HEK293 (cell line): ENCODE data around the gene ZNF469.

Experiments used
- CTCF ChIA-PET: fragments of 350-600 bp; formaldehyde crosslinking; extraction: SDS; loops from one replicate; lab custom pipeline; 2021; ENCODE audit warnings: antibody characterized with exemption; lab: Yijun Ruan, JAX
- POLR2A ChIA-PET: fragments of 300-600 bp; formaldehyde crosslinking; extraction: SDS; loops from one replicate; lab custom pipeline; 2020; ENCODE audit warnings: antibody characterized with exemption, inconsistent platforms; lab: Yijun Ruan, JAX
- H3K27ac ChIP-seq: fragments of 200-500 bp; sonication (Bioruptor generic); 2 replicates; pipeline ENCODE4 v1.5.1; 2014; ENCODE audit warnings: low read depth, low read length, control low read depth, inconsistent platforms; ENCODE audit errors: extremely low read depth
- H3K36me3 ChIP-seq, 2 experiments: fragments of 200-500 bp in 1 of 2; sonication (Bioruptor generic) in 1 of 2; 1 replicate in 1 of 2; 2 replicates in 1 of 2; pipeline ENCODE4 v1.5.1; 2014 to 2017; ENCODE audit warnings: inconsistent platforms in 2 of 2, low read length in 2 of 2; ENCODE audit not compliant: control insufficient read depth in 2 of 2, insufficient read depth in 1 of 2
- H3K4me1 ChIP-seq: fragments of 200-500 bp; sonication (Bioruptor generic); 2 replicates; pipeline ENCODE4 v1.5.1; 2014; ENCODE audit warnings: mild to moderate bottlenecking, low read length, inconsistent platforms; ENCODE audit not compliant: control insufficient read depth, insufficient read depth
- H3K4me3 ChIP-seq: 2 replicates; pipeline ENCODE4 v1.5.1; 2011; ENCODE audit warnings: low read depth, mild to moderate bottlenecking, control low read depth, low read length, moderate library complexity
- H3K9me3 ChIP-seq: fragments of 200-500 bp; sonication (Bioruptor generic); 2 replicates; pipeline ENCODE4 v1.5.1; 2014; ENCODE audit warnings: low read depth, low read length, inconsistent platforms; ENCODE audit not compliant: control insufficient read depth, insufficient read depth
- SCRT2 ChIP-seq: fragments of 450-650 bp; formaldehyde crosslinking; IDR thresholded peaks from 2 replicates; pipeline ENCODE4 v1.5.1; 2016; ENCODE audit warnings: missing biosample characterization, missing genetic modification characterization
- ZNF146 ChIP-seq: fragments of 450-650 bp; formaldehyde crosslinking; IDR thresholded peaks from 2 replicates; pipeline ENCODE4 v1.5.1; 2016; ENCODE audit warnings: missing biosample characterization, missing genetic modification characterization
- ZNF157 ChIP-seq: fragments of 450-650 bp; formaldehyde crosslinking; IDR thresholded peaks from 2 replicates; pipeline ENCODE4 v1.5.1; 2016; ENCODE audit warnings: missing biosample characterization, missing genetic modification characterization
- ZNF292 ChIP-seq: fragments of 450-650 bp; formaldehyde crosslinking; IDR thresholded peaks from 2 replicates; pipeline ENCODE4 v1.5.1; 2016; ENCODE audit warnings: low read depth, missing biosample characterization, missing genetic modification characterization, borderline replicate concordance
- ZNF404 ChIP-seq: fragments of 450-650 bp; formaldehyde crosslinking; IDR thresholded peaks from 2 replicates; pipeline ENCODE4 v1.5.1; 2017; ENCODE audit warnings: missing biosample characterization, missing genetic modification characterization
- ZNF571 ChIP-seq: fragments of 450-650 bp; formaldehyde crosslinking; IDR thresholded peaks from 2 replicates; pipeline ENCODE4 v1.5.0; 2017; ENCODE audit warnings: missing biosample characterization, missing genetic modification characterization
- ZNF585B ChIP-seq: fragments of 450-650 bp; formaldehyde crosslinking; IDR thresholded peaks from 2 replicates; pipeline ENCODE4 v1.5.1; 2016; ENCODE audit warnings: missing biosample characterization, missing genetic modification characterization
- ZNF610 ChIP-seq: fragments of 450-650 bp; formaldehyde crosslinking; IDR thresholded peaks from 2 replicates; pipeline ENCODE4 v1.5.1; 2016; ENCODE audit warnings: missing biosample characterization, missing genetic modification characterization, borderline replicate concordance
- ZNF707 ChIP-seq: fragments of 450-650 bp; formaldehyde crosslinking; IDR thresholded peaks from 2 replicates; pipeline ENCODE4 v1.5.1; 2016; ENCODE audit warnings: missing biosample characterization, missing genetic modification characterization
- ZNF843 ChIP-seq: fragments of 450-650 bp; formaldehyde crosslinking; IDR thresholded peaks from 2 replicates; pipeline ENCODE4 v1.5.1; 2016; ENCODE audit warnings: missing biosample characterization, missing genetic modification characterization
- ZSCAN16 ChIP-seq: fragments of 450-650 bp; formaldehyde crosslinking; IDR thresholded peaks from 2 replicates; pipeline ENCODE4 v1.5.1; 2016; ENCODE audit warnings: missing biosample characterization, missing genetic modification characterization
- TF ChIP-seq, protein P1 (sequence below): fragments of 450-650 bp; IDR thresholded peaks from 2 replicates; pipeline ENCODE4 v1.5.1; 2018; ENCODE audit warnings: missing biosample characterization, mild to moderate bottlenecking, missing genetic modification characterization
- TF ChIP-seq, protein P2 (sequence below): fragments of 450-650 bp; formaldehyde crosslinking; IDR thresholded peaks from 2 replicates; pipeline ENCODE4 v1.5.1; 2016; ENCODE audit warnings: missing biosample characterization, missing genetic modification characterization
- TF ChIP-seq, protein P3 (sequence below): fragments of 450-650 bp; formaldehyde crosslinking; IDR thresholded peaks from 2 replicates; pipeline ENCODE4 v1.5.0; 2017; ENCODE audit warnings: missing biosample characterization, missing genetic modification characterization, borderline replicate concordance
- TF ChIP-seq, protein P4 (sequence below): fragments of 450-650 bp; formaldehyde crosslinking; IDR thresholded peaks from 2 replicates; pipeline ENCODE4 v1.5.1; 2016; ENCODE audit warnings: missing biosample characterization, missing genetic modification characterization
- TF ChIP-seq, protein P5 (sequence below): fragments of 450-650 bp; formaldehyde crosslinking; conservative IDR thresholded peaks from 2 replicates; pipeline ENCODE4 v1.5.1; 2016; ENCODE audit warnings: low read depth, missing biosample characterization, missing genetic modification characterization
- TF ChIP-seq, protein P6 (sequence below): fragments of 450-650 bp; formaldehyde crosslinking; IDR thresholded peaks from 2 replicates; pipeline ENCODE4 v1.5.1; 2017; ENCODE audit warnings: missing biosample characterization, missing genetic modification characterization

The ZNF469 gene

DNA sequence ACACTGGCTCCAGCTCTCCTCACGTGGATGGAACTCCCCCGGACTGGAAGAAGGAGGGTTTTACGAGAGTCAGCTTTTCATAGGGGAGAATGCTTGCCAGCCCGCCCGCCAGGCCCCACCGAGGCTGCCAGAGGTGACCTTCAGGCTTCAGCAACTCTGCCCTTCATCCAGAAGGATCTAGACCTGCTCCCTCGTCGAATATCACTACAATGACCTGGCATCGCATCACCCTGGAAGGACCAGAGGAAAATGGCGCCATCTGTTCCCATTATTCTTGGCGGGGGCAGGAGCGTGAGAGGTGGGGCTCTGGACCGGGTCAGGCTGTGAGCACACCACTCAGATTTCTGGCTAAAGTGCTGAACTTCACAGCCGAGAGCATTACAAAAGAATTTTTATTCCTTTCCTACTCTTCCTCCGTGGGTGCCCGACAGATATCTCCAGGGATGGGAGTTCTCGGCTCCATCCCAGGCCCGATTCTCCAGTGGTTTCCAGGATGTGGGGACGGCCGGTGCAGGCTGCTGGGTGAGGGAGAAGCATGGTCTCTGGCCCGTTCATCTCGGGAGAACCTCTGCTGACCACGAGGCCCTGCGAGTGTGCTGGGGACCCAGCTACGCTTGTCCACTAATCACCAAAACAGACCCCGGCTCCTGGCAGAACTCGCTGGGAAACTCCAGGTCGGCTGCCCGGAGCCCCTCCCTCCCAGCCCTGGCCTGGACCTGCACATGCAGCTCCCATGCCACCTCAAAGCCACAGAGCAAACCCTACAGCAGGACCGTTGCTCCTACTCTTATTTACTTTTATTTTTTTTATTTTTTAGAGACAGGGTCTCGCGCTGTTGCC lies 36.8 kb upstream of the ZNF469 start (continued):
- TF ChIP-seq, protein P1, sequence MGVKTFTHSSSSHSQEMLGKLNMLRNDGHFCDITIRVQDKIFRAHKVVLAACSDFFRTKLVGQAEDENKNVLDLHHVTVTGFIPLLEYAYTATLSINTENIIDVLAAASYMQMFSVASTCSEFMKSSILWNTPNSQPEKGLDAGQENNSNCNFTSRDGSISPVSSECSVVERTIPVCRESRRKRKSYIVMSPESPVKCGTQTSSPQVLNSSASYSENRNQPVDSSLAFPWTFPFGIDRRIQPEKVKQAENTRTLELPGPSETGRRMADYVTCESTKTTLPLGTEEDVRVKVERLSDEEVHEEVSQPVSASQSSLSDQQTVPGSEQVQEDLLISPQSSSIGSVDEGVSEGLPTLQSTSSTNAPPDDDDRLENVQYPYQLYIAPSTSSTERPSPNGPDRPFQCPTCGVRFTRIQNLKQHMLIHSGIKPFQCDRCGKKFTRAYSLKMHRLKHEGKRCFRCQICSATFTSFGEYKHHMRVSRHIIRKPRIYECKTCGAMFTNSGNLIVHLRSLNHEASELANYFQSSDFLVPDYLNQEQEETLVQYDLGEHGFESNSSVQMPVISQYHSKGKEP = no peak
- TF ChIP-seq ZNF585B = no peak
- TF ChIP-seq ZNF292 (tag by site-specific recombination) = no peak
- TF ChIP-seq, protein P2, sequence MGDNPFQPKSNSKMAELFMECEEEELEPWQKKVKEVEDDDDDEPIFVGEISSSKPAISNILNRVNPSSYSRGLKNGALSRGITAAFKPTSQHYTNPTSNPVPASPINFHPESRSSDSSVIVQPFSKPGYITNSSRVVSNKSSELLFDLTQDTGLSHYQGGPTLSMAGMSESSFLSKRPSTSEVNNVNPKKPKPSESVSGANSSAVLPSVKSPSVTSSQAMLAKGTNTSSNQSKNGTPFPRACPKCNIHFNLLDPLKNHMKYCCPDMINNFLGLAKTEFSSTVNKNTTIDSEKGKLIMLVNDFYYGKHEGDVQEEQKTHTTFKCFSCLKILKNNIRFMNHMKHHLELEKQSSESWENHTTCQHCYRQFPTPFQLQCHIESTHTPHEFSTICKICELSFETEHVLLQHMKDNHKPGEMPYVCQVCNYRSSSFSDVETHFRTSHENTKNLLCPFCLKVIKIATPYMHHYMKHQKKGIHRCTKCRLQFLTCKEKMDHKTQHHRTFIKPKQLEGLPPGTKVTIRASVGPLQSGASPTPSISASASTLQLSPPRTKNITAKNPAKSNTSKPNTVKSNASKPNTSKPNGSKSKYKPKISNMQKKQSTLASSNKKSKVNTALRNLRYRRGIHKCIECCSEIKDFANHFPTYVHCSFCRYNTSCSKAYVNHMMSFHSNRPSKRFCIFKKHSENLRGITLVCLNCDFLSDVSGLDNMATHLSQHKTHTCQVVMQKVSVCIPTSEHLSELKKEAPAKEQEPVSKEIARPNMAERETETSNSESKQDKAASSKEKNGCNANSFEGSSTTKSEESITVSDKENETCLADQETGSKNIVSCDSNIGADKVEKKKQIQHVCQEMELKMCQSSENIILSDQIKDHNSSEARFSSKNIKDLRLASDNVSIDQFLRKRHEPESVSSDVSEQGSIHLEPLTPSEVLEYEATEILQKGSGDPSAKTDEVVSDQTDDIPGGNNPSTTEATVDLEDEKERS (tag by site-specific recombination) = no peak
- no peak for TF ChIP-seq ZNF571 (tag by site-specific recombination)
- TF ChIP-seq, protein P3, sequence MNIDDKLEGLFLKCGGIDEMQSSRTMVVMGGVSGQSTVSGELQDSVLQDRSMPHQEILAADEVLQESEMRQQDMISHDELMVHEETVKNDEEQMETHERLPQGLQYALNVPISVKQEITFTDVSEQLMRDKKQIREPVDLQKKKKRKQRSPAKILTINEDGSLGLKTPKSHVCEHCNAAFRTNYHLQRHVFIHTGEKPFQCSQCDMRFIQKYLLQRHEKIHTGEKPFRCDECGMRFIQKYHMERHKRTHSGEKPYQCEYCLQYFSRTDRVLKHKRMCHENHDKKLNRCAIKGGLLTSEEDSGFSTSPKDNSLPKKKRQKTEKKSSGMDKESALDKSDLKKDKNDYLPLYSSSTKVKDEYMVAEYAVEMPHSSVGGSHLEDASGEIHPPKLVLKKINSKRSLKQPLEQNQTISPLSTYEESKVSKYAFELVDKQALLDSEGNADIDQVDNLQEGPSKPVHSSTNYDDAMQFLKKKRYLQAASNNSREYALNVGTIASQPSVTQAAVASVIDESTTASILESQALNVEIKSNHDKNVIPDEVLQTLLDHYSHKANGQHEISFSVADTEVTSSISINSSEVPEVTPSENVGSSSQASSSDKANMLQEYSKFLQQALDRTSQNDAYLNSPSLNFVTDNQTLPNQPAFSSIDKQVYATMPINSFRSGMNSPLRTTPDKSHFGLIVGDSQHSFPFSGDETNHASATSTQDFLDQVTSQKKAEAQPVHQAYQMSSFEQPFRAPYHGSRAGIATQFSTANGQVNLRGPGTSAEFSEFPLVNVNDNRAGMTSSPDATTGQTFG = no peak
- TF ChIP-seq ZNF404 (tag by site-specific recombination) = no peak
- no peak for TF ChIP-seq ZNF610 (tag by site-specific recombination)
- no peak for TF ChIP-seq SCRT2

DNA sequence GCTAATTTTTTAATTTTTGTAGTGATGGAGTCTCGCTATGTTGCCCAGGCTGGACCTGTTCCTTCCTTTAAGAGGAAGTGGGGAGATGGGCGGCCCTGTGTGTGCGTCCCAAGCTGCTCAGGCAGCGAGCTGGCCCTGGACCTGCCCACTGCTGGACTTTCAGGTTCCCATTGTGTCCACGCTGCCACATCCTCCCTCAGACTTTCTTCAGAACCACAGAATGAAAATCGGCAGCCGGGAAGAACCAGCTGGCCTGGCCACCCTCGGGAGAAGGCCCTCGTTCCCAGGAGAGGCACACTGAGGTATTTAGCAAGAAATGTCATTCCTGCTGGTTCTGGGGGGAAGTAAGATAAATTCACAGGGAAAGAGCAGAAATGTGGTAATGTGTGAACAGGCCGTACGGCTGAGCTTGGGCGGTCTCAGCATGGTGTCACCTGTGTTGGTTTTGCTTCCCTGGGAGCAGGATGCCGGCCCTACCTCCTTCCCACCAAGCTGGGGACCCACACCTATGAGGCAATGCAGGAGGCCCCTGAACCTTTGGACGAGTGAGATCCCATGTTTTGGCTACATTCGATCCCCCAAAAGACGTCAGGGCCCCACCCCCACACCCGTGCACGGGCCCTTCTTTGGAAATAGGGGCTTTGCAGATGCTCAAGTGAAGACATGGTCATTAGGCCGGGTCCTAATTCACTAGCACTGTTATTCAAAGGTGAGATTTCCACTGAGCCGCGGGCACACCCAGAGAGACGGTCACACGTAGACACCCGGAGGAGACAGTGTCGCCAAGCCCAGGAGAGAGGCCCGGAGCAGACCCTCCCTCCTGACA lies 35.9 kb upstream of the ZNF469 start:
- Histone ChIP-seq H3K27ac (no peak overlapping the region), H3K4me3 (no peak overlapping the region), H3K9me3 (no peaks in the 10 kb centered on the region), H3K4me1 (no peaks in the 10 kb centered on the region), H3K36me3 (no peaks in the 10 kb centered on the region)
- CTCF ChIA-PET = no interaction called here
- POLR2A ChIA-PET = no interaction called here
- no peak for TF ChIP-seq ZNF157 (tag by site-specific recombination)
- TF ChIP-seq, protein P4, sequence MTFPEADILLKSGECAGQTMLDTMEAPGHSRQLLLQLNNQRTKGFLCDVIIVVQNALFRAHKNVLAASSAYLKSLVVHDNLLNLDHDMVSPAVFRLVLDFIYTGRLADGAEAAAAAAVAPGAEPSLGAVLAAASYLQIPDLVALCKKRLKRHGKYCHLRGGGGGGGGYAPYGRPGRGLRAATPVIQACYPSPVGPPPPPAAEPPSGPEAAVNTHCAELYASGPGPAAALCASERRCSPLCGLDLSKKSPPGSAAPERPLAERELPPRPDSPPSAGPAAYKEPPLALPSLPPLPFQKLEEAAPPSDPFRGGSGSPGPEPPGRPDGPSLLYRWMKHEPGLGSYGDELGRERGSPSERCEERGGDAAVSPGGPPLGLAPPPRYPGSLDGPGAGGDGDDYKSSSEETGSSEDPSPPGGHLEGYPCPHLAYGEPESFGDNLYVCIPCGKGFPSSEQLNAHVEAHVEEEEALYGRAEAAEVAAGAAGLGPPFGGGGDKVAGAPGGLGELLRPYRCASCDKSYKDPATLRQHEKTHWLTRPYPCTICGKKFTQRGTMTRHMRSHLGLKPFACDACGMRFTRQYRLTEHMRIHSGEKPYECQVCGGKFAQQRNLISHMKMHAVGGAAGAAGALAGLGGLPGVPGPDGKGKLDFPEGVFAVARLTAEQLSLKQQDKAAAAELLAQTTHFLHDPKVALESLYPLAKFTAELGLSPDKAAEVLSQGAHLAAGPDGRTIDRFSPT (tag by site-specific recombination) = no peak
- no peak for TF ChIP-seq ZNF146 (tag by site-specific recombination)
- TF ChIP-seq ZSCAN16 (tag by site-specific recombination) = no peak
- no peak for TF ChIP-seq ZNF843 (tag by site-specific recombination)
- TF ChIP-seq, protein P5, sequence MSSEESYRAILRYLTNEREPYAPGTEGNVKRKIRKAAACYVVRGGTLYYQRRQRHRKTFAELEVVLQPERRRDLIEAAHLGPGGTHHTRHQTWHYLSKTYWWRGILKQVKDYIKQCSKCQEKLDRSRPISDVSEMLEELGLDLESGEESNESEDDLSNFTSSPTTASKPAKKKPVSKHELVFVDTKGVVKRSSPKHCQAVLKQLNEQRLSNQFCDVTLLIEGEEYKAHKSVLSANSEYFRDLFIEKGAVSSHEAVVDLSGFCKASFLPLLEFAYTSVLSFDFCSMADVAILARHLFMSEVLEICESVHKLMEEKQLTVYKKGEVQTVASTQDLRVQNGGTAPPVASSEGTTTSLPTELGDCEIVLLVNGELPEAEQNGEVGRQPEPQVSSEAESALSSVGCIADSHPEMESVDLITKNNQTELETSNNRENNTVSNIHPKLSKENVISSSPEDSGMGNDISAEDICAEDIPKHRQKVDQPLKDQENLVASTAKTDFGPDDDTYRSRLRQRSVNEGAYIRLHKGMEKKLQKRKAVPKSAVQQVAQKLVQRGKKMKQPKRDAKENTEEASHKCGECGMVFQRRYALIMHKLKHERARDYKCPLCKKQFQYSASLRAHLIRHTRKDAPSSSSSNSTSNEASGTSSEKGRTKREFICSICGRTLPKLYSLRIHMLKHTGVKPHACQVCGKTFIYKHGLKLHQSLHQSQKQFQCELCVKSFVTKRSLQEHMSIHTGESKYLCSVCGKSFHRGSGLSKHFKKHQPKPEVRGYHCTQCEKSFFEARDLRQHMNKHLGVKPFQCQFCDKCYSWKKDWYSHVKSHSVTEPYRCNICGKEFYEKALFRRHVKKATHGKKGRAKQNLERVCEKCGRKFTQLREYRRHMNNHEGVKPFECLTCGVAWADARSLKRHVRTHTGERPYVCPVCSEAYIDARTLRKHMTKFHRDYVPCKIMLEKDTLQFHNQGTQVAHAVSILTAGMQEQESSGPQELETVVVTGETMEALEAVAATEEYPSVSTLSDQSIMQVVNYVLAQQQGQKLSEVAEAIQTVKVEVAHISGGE (tag by site-specific recombination) = no peak
- no peak for TF ChIP-seq ZNF707
- TF ChIP-seq, protein P6, sequence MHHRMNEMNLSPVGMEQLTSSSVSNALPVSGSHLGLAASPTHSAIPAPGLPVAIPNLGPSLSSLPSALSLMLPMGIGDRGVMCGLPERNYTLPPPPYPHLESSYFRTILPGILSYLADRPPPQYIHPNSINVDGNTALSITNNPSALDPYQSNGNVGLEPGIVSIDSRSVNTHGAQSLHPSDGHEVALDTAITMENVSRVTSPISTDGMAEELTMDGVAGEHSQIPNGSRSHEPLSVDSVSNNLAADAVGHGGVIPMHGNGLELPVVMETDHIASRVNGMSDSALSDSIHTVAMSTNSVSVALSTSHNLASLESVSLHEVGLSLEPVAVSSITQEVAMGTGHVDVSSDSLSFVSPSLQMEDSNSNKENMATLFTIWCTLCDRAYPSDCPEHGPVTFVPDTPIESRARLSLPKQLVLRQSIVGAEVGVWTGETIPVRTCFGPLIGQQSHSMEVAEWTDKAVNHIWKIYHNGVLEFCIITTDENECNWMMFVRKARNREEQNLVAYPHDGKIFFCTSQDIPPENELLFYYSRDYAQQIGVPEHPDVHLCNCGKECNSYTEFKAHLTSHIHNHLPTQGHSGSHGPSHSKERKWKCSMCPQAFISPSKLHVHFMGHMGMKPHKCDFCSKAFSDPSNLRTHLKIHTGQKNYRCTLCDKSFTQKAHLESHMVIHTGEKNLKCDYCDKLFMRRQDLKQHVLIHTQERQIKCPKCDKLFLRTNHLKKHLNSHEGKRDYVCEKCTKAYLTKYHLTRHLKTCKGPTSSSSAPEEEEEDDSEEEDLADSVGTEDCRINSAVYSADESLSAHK (tag by site-specific recombination) = no peak
